HG03354 (cell line): ENCODE data around the gene SND1.
"Not testable (repeated sequence)": the region's sequence is repeated elsewhere in the genome, so short reads cannot be mapped to it uniquely, and the experiment has no call there.

Source experiments
- ATAC-seq: cut with Tn5 transposase; IDR thresholded peaks from one replicate; pipeline ENCODE4 v1.9.1; 2021; ENCODE audit warnings: mild to moderate bottlenecking; ENCODE audit not compliant: unreplicated experiment, poor library complexity, severe bottlenecking

The SND1 gene

GRCh38 chr7:127962589-127963361 lies 310.8 kb downstream of the SND1 start:
- ATAC-seq = no peak

GRCh38 chr7:127963850-127964249 lies 311.9 kb downstream of the SND1 start:
- not testable (repeated sequence) for ATAC-seq

- ATAC-seq = no peak
Observed at GRCh38 chr7:127967281-127967680, 315.3 kb downstream of the SND1 start.

GRCh38 chr7:127968547-127968946 lies 316.6 kb downstream of the SND1 start:
- no peak for ATAC-seq

- ATAC-seq = no peak
Observed at GRCh38 chr7:127973832-127974231, 321.8 kb downstream of the SND1 start.

GRCh38 chr7:127974446-127975035 lies 322.5 kb downstream of the SND1 start:
- ATAC-seq = no peak

GRCh38 chr7:127976056-127976737 lies 324.2 kb downstream of the SND1 start:
- no peak for ATAC-seq

- ATAC-seq = no peak
Observed at GRCh38 chr7:127976738-127977120, 324.7 kb downstream of the SND1 start.

GRCh38 chr7:127978421-127978820 lies 326.4 kb downstream of the SND1 start:
- ATAC-seq = no peak

GRCh38 chr7:127979113-127979727 lies 327.2 kb downstream of the SND1 start:
- no peak for ATAC-seq

- ATAC-seq = no peak
Observed at GRCh38 chr7:127979728-127980126, 327.7 kb downstream of the SND1 start.

GRCh38 chr7:127980901-127981300 lies 328.9 kb downstream of the SND1 start:
- ATAC-seq = no peak

- no peak for ATAC-seq
Observed at GRCh38 chr7:127981965-127982364, 330.0 kb downstream of the SND1 start.

GRCh38 chr7:127983804-127984332 lies 331.9 kb downstream of the SND1 start:
- no peak for ATAC-seq

- no peak for ATAC-seq
Observed at GRCh38 chr7:127986581-127987521, 334.9 kb downstream of the SND1 start.

- ATAC-seq = no peak
Observed at GRCh38 chr7:127988751-127989150, 336.8 kb downstream of the SND1 start.

- no peak for ATAC-seq
Observed at GRCh38 chr7:127993317-127993716, 341.3 kb downstream of the SND1 start.

GRCh38 chr7:127993987-127994386 lies 342.0 kb downstream of the SND1 start:
- ATAC-seq = no peak

GRCh38 chr7:127995156-127995880 lies 343.3 kb downstream of the SND1 start:
- ATAC-seq = no peak
